HS-5 (cell line): Measurements from ENCODE around the gene RPL29.
"Not testable (repeated sequence)": the region's sequence is repeated elsewhere in the genome, so short reads cannot be mapped to it uniquely, and the experiment has no call there.

ENCODE experiments used
- DNase-seq: peaks from one replicate; pipeline ENCODE4 v3.0.0-alpha.2; 2012; ENCODE audit warnings: low read depth

RPL29 gene

DNA sequence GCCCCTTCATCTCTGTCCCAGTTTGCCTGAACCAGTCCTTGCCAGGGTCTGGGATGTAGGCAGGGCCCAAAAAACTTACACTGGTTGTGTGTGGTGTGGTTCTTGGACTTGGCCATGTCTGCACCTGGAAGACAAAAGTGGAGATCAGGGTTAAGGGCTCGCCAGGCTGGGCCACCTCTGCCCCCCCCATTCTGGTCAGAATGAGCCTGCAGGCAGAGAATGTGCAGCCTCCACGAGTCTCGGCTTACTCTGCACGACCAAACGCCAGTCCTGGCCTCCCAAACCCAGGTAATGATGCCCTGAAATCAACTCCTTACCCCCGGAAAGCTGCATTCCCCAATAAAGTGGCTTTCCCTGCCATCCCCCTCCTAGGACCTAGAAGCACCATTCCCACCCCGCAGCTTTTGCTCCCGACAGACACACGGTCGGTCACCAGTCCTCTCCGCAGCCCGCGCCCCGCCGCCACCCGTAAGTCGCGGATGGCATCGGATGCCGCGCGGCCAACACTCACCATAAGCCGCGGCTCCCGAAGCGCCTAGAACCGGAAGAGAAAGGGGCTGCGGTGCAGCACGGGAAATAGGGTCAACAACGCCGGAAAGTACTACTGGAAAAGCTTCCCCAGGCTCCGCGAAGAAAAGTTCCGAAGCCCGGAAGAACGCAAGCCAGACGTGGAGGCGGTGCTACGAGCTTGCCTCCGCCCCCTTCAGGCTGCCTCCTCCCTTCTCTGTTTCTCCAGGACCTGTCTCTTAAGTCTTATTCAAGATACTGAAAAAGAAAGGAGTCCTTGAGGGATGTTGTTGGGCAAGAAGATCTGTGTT, at the start of gene RPL29:
TSS of gene RPL29 (minus strand) at position 550 of the 818 bp plus-strand sequence. CDS start at position 116, 434 bp downstream.
- DNase-seq = peak; percentile 82

DNA sequence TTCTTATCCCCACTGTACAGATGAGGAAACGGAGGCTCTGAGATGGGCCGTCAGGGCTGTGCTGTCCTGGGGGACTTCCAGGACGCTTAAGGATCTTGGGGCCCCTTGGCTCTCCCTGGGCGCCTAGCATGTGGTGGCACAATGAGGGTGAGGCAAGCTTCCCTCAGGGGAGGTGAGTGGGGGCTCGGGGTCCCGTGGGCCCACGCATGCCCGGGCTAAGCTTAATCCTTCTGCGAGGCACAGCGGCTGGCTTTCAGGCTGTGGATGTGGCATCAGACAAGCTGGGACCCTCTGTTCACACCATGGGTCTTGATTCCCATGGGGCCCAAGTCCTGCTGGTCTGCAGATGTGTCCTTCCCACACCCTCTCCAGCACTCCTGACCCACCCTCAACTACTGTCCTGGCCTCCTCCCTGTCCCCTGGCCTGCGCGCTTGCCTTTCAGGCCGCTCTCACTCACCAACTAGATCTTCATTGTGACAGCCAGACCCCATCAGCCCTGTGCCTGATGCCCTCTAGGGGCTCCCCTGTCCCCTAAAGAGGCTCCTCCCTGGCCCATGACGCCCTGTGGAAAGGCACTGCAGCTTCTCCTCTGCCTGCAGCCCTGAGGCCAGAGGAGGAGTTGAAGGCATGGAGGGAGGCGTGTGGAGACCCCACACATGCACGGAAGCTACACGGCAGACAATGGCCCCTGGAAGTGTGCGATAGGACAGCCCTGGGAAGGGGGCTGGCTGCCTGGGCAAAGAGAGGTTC, 49.3 kb upstream of the RPL29 start:
- DNase-seq = no peak

DNA sequence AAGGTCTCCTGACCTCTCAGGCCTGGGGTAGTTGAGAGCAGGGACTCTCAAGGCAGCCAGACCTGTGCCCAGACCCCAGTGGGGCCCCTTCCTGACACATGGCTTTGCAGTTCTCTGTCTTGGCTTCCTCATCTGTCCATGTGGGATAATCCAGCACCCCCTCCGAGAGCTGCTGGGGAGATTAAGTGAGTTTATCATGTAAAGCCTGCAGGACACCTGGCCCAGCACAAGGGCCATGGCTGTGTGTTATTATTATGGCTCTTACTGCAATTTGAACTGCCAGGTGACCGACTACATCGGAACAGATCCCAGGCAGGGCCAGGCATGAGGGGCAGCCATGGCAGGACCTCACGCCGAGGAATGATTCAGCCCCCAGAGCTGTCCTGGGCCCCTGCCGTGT, 48.1 kb upstream of the RPL29 start:
- DNase-seq = no peak

DNA sequence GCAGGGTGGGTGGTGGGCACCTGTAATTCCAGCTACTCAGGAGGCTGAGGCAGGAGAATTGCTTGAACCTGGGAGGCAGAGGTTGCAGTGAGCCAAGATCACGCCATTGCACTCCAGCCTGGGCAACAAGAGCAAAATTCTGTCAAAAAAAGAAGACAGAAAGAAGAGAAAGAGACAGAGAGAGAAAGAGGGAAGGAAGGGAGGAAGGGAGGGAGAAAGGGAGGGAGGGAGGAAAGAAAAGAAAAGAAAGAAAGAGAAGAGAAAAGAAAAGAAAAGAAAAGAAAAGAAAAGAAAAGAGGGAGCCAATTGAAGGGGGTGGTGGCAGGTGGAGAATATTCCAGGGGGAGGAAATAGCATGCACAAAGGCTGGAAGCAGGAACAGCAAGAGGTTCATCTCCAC, 47.3 kb upstream of the RPL29 start:
- DNase-seq = not testable (repeated sequence)

DNA sequence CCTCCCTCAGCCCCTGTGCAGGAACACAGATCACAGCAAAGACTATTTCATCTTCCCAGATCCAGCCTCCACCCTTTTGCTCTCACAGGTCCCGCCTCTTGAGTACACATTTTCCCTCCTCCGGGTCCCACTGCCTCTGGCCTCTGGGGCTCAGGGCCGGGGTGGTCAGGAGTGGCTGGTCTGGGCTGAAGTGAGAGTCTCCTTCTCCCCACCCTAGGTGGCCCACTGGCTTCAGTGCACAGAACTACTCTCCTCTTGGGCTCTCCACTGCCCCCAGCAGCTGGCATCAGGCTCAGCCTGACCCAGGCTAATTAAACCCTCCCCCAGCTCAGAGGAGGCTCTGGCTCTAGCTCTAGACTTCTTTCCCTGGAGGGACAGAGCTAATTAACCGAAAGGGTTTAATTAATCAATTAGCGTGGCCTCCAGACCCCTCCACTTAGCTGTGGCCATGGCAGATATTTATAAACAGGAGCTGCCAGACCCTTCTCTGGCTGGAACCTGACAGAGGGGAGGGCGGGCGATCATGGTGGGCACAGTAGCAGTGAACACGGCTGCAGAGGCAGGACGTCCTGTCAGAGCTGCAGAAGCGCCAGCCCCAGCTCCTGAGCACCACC, 45.5 kb upstream of the RPL29 start:
- DNase-seq = no peak

DNA sequence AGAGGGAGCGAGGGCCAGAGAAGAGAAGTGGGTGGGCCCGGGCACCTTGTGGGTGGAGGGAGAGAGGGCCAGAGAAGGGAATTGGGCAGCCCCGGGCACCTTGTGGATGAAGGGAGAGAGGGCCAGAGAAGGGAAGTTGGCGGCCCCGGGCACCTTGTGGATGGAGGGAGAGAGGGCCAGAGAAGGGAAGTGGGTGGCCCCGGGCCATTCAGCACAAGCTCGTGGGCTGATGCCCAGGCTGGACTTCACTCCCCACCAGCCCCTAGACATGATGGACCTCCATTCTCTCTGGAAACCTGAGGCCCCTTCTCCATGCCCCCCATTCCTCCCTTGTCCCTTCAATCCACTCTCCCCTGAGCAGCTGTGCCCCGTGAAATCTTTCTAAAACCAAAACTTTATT, 44.9 kb upstream of the RPL29 start:
- no peak for DNase-seq

DNA sequence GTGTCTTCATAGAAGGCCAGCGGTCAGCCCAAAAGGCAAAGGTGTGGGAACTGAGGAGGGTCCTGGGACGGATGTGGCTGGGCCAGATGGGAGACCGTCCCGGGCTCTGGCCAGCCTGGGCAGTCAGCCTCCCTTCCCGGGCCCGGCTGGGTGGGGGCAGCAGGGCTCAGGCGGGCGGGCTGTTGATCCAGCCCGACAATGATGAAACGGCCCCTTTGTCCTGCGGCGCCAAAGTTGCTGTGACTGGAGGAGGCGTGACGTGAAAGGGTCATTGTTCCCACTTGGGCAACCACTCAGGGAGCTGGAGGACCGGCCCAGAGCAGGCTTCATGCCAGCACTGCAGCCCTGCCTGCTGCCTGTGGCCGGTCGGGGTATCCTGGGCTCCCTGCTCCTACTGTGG, 44.2 kb upstream of the RPL29 start:
- DNase-seq = no peak

DNA sequence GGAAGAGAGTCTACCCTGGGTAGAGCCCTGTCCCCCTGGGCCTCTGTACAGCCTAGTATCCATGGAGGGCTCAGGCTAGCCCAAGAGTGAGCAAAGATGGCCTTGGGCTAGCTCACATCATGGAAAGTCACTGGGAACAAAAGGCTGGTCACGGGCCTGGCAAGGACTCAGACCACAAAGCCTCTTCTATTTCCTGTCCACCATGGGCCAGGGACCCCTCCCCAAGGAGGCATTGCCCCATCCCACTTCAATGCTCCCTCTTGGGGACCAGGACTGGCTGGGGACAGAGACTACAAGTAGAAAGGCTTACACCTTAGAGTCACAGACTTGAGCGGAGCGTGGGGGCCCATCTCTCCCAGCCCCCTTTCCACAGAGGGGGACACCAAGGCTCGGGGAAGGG, 43.7 kb upstream of the RPL29 start:
- no peak for DNase-seq

DNA sequence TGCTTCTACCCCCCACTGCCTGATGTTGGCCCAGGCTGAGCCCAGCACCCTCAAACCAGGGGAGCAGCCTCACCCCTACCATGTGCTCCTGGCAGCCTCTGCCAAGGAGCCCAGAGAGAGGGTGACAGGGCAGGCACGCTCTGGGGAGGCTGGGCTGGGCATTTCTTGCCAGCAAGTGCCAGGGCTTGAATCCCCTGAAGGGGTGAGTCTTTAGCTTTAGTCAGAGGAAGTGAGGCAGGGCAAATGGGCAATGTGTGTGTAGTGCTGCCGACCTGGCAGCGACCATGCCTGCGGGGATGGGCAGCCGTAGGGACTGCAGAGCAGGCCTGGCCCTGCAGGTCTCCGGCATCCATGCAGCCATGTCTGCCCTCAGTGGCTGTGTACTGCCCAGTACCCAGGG, 42.5 kb upstream of the RPL29 start:
- no peak for DNase-seq

DNA sequence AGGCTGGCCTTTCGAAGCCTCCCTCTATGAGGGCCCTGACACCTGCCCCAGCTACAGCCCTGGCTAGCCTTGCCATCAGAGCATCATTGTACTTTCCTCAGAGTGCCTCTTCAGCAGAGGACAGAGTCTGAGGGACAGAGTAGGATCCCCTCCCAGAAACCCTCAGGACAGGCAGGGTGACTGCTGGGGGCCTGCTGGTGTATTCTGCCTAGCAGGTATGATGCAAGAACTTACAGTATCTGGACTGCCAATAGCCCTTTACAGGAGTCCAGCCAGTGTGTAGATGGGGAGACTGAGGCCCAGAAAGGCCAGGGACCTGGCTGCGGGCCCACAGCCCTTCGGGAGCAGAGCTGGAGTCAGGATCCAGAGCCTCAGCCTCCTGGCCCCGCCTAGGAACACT, 41.6 kb upstream of the RPL29 start:
- DNase-seq = no peak

DNA sequence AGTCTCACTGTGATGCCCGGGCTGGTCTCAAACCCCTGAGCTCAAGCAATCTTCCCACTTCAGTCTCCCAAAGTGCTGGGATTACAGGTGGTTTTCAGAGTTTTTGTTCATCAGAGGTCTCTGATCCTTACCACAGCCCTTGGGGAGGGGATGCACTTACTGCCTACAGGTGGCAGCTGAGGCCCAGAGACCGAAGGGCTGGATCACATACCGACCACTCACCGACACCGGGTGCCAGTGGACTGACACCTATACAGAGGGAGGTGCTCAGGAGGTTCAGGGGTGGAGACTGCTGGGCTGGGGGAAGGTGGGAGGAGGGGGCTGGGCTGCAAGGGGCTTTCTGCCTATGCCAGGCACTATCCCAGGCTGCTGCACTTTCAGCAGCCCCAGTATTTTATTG, 41.1 kb upstream of the RPL29 start:
- DNase-seq = no peak

DNA sequence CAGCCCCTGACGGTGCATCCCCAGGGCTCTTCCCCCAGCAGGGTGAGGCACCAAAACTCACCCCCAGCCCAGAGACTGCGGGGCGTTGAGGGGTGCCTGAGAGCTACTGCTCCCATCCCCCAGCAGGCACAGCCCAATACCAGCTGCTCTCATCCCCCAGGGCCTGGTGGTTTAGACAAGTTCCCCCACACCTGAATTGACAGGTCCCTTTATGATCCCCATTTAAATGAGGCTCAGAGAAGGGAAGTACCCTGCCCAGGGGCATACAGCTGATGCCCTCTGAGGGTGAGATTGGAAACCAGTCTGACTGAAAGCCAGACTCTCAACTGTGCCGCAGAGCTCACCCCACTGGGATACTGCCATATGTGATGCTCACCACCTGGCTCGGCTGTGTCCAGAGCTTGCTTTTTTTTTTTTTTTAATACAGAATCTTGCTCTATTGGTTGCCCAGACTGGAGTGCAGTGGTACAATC, 40.6 kb upstream of the RPL29 start:
- DNase-seq = no peak

DNA sequence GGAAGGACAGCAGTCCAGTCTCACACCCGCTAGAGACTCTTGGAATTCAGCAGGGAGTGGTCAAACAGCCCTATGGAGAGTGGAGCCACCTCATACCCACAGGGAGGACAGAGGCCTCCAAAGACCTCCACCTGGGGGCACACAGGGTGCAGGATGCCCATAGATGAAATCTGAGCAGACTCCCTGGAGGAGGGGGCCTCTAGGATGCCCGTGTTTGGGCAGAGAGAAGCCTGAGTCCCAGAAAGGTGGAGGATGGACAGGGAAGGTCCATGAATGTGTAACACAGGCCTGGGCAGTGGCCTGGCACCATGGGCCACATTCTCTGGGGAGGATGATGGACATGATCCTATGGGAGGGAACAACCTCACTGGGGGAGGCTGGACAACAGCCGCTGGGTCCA, 39.0 kb upstream of the RPL29 start:
- DNase-seq = no peak

DNA sequence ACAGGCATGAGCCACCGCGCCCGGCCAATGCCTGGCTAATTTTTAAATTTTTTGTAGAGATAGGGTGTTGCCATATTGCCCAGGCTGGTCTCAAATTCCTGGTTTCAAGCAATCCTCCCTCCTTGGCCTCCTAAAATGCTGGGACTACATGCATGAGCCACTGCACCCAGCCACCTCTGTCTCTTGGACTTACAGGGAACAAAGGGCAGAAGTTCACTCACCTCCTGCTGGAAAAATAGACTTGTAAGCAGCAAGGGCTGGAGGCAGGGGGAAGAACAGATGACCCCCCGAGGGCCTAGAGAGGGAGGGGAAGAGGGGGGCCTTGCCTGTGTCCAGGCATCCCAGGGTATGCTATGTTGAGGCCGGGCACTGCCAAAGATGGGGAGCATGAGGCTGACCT, 38.5 kb upstream of the RPL29 start:
- no peak for DNase-seq

DNA sequence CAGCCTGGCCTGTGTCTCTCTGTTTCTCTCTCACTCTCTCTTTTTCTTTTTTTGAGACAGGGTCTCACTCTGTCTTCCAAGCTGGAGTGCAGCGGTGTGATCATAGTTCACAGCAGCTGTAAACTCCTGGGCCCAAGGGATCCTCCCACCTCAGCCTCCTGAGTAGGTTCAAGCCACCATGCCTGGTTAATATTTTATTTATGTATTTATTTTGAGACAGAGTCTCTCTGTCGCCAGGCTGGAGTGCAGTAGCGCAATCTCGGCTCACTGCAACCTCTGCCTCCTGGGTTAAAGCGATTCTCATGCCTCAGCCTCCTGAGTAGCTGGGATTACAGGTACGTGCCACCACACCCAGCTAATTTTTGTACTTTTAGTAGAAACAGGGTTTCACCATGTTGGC, 38.1 kb upstream of the RPL29 start:
- not testable (repeated sequence) for DNase-seq

DNA sequence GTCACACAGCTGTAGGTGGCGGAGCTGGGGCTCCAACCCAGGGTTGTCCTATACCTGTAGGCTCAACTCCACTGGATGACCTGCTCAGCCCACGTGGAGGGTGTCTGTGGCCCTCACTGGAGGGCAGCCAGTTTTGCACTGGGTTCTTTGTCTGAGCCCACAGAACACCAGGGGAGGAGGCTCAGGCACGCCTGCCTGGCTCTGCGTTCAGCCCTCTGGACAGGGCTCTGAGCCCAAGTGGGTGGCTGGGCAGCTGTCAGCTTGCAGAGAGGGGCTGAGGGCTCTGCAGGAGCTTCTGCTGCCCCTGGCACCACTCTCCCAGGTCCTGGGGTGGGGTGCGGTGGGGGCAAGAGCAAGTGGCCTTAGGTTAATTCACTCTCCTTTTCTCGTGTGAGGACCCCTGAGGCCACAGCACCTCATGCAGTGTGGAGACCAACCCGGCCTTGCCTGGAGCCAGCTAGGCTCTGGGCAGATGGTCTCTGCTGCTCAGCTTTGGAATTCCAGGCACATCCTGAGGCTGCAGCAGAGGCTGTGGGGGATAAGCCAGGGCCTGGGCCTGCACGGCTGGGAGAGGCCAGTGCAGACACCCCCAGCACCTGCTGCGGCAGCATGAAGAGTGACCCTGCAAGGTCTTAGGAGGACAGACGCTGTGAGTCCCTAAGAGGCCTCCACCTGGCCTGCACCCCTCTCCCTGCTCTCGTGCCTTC, 37.2 kb upstream of the RPL29 start:
- no peak for DNase-seq

DNA sequence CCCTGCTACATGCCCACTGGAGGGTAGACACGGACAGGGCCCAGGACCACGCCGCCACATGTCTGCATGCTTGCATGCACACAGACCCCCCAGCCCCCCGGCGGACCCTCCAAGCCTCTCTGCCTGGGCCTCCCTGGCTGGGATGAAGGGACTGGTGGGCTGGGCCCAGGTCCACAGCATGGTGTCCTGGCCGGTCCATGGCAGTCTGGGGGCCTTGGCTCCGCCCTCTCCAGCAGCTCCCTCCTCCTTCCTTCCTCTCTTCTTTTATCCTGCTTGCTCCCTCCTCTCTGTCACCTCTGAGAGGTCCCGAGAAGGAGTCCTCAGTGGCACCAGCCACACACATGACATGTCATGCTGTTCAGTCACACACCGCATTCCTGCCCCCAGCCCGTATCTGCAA, 36.2 kb upstream of the RPL29 start:
- no peak for DNase-seq

DNA sequence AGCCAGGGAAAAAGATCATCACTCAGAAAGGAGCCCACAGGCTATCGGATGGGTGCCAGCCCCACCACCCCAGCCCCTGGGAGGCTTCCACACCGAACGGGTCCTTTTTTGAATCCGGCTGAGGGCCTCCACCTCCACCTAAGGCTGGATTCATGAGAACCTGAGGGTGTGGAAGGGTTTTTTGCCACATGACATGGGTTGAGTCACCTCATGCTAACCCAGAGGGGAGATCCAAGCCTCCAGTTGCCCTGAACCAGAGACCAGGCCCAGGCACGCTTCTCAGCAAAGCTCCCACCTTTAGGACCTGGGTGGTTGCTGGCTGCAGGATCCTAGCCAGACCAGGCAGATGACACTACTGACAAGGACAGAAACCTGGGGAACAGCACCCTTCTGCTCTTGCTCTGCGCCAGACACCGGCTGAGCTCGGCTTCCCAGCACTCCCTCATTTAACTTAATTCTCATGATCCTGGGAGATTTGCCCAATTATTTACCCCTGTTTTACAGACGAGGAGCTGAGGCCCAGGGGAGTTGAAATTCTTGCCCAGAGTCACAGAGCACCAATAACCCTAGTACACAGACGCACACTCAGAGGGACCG, 35.1 kb upstream of the RPL29 start:
- DNase-seq = no peak

DNA sequence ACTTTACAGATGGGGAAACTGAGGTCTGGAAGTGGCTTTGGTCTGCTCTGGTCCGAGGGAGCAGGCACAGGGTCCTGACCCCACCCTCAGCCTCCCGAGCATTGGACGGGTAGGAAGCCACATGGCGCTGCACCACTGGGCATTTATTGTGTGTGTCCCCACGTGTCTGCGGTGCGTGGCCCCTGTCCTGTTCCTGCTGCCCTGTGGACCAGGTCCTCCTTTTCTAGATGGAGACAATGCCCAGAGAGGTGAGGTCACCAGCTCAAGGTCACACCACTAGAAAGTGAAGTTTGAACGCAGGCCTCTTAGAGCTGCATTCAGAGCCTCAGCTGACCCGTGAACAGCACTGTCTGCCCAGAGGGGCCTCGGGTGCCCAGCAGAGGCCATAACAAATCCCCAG, 33.8 kb upstream of the RPL29 start:
- no peak for DNase-seq

DNA sequence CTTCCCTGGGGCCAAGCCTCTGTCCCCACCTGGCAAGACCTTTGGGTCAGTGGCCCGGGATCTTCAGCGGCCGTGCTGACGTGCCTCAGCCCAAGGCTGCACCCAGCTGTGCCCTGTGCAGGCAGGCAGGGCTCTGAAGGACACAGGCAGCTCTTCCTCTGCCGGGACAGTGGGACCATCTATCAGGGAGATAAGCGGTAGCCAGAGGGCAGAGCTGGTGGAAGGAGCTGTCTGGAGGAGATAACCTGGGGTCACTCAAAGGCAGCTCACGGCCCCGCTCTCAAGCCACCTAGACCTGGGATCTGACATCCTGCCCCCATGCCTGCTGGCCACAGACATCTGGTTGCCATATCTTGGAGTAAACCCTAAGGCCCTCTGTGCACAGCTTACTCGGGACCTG, 33.4 kb upstream of the RPL29 start:
- DNase-seq = no peak

DNA sequence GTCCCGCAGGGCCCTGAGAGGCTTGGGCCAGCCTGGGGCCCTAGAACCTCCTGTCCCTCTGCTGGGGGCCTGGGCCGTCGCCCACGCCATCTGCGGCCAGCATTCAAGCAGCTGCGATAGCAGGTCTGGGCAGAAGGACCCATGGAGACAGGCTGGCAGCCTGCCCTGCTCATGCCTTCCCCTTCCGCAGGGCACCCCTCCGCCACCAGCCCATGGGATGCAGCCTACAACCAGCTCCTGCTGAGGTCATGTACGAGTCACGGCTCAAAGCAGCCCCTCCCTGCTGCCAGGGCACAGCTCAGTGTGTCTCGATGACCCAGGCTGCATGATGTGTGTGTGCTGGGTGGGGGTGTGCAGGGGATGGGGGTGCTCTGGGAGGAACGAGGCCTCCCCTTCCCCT, 32.9 kb upstream of the RPL29 start:
- DNase-seq = peak; percentile 5

DNA sequence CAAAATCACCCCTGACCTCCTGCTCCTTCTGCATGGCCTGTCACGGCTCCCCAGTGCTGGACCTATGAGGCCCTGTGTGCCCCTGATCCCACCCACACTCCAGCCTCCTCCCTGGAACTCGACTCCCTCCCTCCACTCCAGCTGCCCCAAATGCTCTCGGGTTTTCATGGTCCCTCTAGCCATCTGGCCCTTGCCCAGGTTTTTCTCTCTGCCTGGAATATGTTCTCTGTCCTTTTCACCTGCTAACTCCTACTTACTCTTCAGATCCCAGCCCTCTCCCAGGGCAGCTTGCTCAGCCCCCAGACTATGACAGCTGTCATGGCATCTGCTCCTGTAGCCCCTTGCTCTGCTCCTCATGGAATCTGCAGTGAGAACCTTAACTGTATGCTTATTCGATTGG, 30.3 kb upstream of the RPL29 start:
- DNase-seq = no peak
